ENCODE results near the gene TINAGL1. TPM values are rescaled to one million over a fixed set of nuclear protein-coding genes. Genes with fewer than 3 reads are reported as not detected.

Gene TINAGL1
- total RNA-seq, 1 donor from 2014 or later = 4.5 TPM

- Mint-ChIP-seq H3K27me3 (ENCODE audit: unreplicated experiment) (peaks cover 9% of the 10 kb centered on the region), H3K4me1 (ENCODE audit: unreplicated experiment) (peaks cover 10% of the 10 kb centered on the region), H3K27ac (ENCODE audit: unreplicated experiment) (no peak overlapping the region), H3K36me3 (ENCODE audit: low read depth, unreplicated experiment) (no peaks in the 10 kb centered on the region), H3K4me3 (ENCODE audit: unreplicated experiment) (no peak overlapping the region), H3K9me3 (ENCODE audit: unreplicated experiment) (no peaks in the 10 kb centered on the region)
- DNase-seq (ENCODE audit: low spot score) = no peak
- TF ChIP-seq, protein P1, sequence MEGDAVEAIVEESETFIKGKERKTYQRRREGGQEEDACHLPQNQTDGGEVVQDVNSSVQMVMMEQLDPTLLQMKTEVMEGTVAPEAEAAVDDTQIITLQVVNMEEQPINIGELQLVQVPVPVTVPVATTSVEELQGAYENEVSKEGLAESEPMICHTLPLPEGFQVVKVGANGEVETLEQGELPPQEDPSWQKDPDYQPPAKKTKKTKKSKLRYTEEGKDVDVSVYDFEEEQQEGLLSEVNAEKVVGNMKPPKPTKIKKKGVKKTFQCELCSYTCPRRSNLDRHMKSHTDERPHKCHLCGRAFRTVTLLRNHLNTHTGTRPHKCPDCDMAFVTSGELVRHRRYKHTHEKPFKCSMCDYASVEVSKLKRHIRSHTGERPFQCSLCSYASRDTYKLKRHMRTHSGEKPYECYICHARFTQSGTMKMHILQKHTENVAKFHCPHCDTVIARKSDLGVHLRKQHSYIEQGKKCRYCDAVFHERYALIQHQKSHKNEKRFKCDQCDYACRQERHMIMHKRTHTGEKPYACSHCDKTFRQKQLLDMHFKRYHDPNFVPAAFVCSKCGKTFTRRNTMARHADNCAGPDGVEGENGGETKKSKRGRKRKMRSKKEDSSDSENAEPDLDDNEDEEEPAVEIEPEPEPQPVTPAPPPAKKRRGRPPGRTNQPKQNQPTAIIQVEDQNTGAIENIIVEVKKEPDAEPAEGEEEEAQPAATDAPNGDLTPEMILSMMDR (IDR thresholded peaks at IDR 0.05; ENCODE audit: unreplicated experiment) = no peak
Observed at GRCh38 chr1:31575369-31576140, 760 bp upstream of the TINAGL1 start.

GRCh38 chr1:31576743-31577455 is 584 bp downstream of the TINAGL1 start:
- Mint-ChIP-seq H3K27me3 (ENCODE audit: unreplicated experiment) (peaks cover 9% of the 10 kb centered on the region), H3K4me1 (ENCODE audit: unreplicated experiment) (peaks cover 10% of the 10 kb centered on the region), H3K36me3 (ENCODE audit: low read depth, unreplicated experiment) (no peaks in the 10 kb centered on the region), H3K27ac (ENCODE audit: unreplicated experiment) (no peak overlapping the region), H3K4me3 (ENCODE audit: unreplicated experiment) (no peak overlapping the region), H3K9me3 (ENCODE audit: unreplicated experiment) (no peaks in the 10 kb centered on the region)
- TF ChIP-seq, protein P1 (IDR thresholded peaks at IDR 0.05; ENCODE audit: unreplicated experiment) = no peak
- DNase-seq (ENCODE audit: low spot score) = no peak

DNA sequence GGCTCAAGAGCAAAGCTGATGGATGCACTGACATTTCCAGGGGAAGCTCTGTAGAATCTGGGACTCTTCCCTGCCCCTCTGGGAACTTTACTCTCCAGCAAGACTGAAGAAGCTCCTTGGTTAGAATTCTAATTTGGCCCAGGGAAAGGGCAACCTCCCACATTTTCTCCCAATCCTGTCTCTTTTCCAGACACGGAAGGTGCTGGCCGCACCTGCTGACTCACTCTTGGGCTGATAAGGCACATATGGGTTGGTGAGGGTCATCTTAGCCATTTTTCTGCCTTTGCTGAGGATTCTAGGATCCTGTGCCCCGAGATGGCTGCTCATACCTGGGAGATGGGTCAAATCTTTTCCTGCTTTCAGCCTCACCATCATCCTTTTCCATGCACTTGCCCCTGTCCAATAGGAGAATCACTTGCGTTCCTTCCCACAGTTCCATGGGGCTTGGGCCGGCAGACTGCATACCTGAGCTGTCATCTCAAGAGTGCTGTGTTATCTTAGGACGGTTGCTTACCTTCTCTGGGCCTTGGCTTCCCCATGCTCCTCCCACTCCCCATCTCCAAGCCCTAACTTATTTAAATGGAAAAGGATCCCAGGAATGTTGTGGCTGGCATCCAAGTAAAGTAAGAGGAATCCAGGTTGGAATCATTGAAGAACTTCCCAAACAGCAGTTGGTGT is 1.3 kb downstream of the TINAGL1 start:
- TF ChIP-seq, protein P1 (IDR thresholded peaks at IDR 0.05; ENCODE audit: unreplicated experiment) = no peak
- H3K27ac Mint-ChIP-seq (ENCODE audit: unreplicated experiment) = no peak overlapping the region
- no peaks in the 10 kb centered on the region for H3K9me3 Mint-ChIP-seq (ENCODE audit: unreplicated experiment)
- H3K27me3 Mint-ChIP-seq (ENCODE audit: unreplicated experiment) = peaks cover 15% of the 10 kb centered on the region
- H3K36me3 Mint-ChIP-seq (ENCODE audit: low read depth, unreplicated experiment) = no peaks in the 10 kb centered on the region
- no peak overlapping the region for H3K4me3 Mint-ChIP-seq (ENCODE audit: unreplicated experiment)
- H3K4me1 Mint-ChIP-seq (ENCODE audit: unreplicated experiment) = peaks cover 16% of the 10 kb centered on the region
- no peak for DNase-seq (ENCODE audit: low spot score)

GRCh38 chr1:31579374-31579773 is 3.1 kb downstream of the TINAGL1 start:
- Mint-ChIP-seq H3K27me3 (ENCODE audit: unreplicated experiment) (peaks cover 19% of the 10 kb centered on the region), H3K36me3 (ENCODE audit: low read depth, unreplicated experiment) (peaks cover 3% of the 10 kb centered on the region), H3K27ac (ENCODE audit: unreplicated experiment) (peak overlapping the region; percentile 57), H3K4me3 (ENCODE audit: unreplicated experiment) (no peak overlapping the region), H3K4me1 (ENCODE audit: unreplicated experiment) (peaks cover 21% of the 10 kb centered on the region), H3K9me3 (ENCODE audit: unreplicated experiment) (no peaks in the 10 kb centered on the region)
- no peak for DNase-seq (ENCODE audit: low spot score)
- TF ChIP-seq, protein P1 (IDR thresholded peaks at IDR 0.05; ENCODE audit: unreplicated experiment) = no peak
